CD4-positive, alpha-beta memory T cell (primary cell): ENCODE measurements around the gene RRM1. TPM values are rescaled to one million over a fixed set of nuclear protein-coding genes. Genes with fewer than 3 reads are reported as not detected.

Source experiments
- CTCF ChIA-PET: fragments of 350-600 bp; sonication (Branson Sonifier 250); formaldehyde crosslinking; loops from one replicate; lab custom pipeline; 2021; ENCODE audit warnings: inconsistent platforms; ENCODE audit not compliant: partially characterized antibody; lab: Charles Lee
- POLR2A ChIA-PET: fragments of 350-600 bp; sonication (Branson Sonifier 250); formaldehyde crosslinking; loops from one replicate; lab custom pipeline; 2021; ENCODE audit not compliant: partially characterized antibody; lab: Charles Lee
- DNase-seq, 5 donors: peaks; one replicate each; pipeline versions ENCODE4 v3.0.0 to v3.0.0-alpha.2; 2020 to 2022; ENCODE audit warnings: mixed read lengths in 1 of 5
- H3K27ac ChIP-seq: one replicate; pipeline ENCODE4 v1.7.0; 2013; ENCODE audit warnings: low read depth, low read length
- H3K27me3 ChIP-seq: 2 replicates; pipeline ENCODE4 v1.7.0; 2013; ENCODE audit warnings: mild to moderate bottlenecking, low read length, moderate library complexity; ENCODE audit not compliant: insufficient read depth
- H3K36me3 ChIP-seq: 2 replicates; pipeline ENCODE4 v1.7.0; 2013; ENCODE audit warnings: mild to moderate bottlenecking, low read length, moderate library complexity; ENCODE audit not compliant: insufficient read depth
- H3K4me1 ChIP-seq: 2 replicates; pipeline ENCODE4 v1.7.0; 2013; ENCODE audit warnings: mild to moderate bottlenecking, low read length, moderate library complexity; ENCODE audit not compliant: insufficient read depth
- H3K4me3 ChIP-seq, 2 donors: one replicate each; pipeline ENCODE4 v1.7.0; 2013; ENCODE audit warnings: low read length in 2 of 2, mild to moderate bottlenecking in 1 of 2
- H3K9me3 ChIP-seq, 2 donors: one replicate each; pipeline ENCODE4 v1.7.0; 2013; ENCODE audit warnings: low read length in 2 of 2, control low read depth in 1 of 2; ENCODE audit not compliant: control insufficient read depth in 1 of 2
- H3K27ac Mint-ChIP-seq, 7 donors: one replicate each; pipeline ENCODE4 v1.8.0; 2020 to 2021; ENCODE audit warnings: mixed read lengths in 7 of 7, mild to moderate bottlenecking in 6 of 7, inconsistent platforms in 3 of 7, moderate library complexity in 3 of 7
- H3K27me3 Mint-ChIP-seq, 2 donors: one replicate each; pipeline ENCODE4 v1.8.0; 2020 to 2021; ENCODE audit warnings: mixed read lengths in 2 of 2
- H3K36me3 Mint-ChIP-seq, 2 donors: one replicate each; pipeline ENCODE4 v1.8.0; 2020 to 2021; ENCODE audit warnings: mixed read lengths in 2 of 2, inconsistent platforms in 1 of 2, mild to moderate bottlenecking in 1 of 2
- H3K4me1 Mint-ChIP-seq, 4 donors: one replicate each; pipeline ENCODE4 v1.8.0; 2020 to 2021; ENCODE audit warnings: mixed read lengths in 4 of 4, mild to moderate bottlenecking in 1 of 4
- H3K4me3 Mint-ChIP-seq, 8 donors: one replicate each; pipeline ENCODE4 v1.8.0; 2020 to 2021; ENCODE audit warnings: mixed read lengths in 8 of 8, mild to moderate bottlenecking in 7 of 8, moderate library complexity in 6 of 8, inconsistent platforms in 3 of 8
- H3K9me3 Mint-ChIP-seq, 8 donors: one replicate each; pipeline ENCODE4 v1.8.0; 2020 to 2021; ENCODE audit warnings: mixed read lengths in 8 of 8, mild to moderate bottlenecking in 5 of 8, inconsistent platforms in 3 of 8, moderate library complexity in 1 of 8
- intact Hi-C: fragments of 100-400 bp; cut with micrococcal nuclease; formaldehyde crosslinking; loops from one replicate; pipeline ENCODE4 v1.15.1; 2023
- polyA plus RNA-seq, 2 donors: library from polyadenylated mRNA; unstranded; fragments of 300-500 nt; fragmentation: Illumina TruSeq; gene quantifications; one replicate each; pipeline ENCODE4 v1.2.3, GENCODE V29; 2021
- total RNA-seq, 2 experiments: library from RNA; stranded (reverse); gene quantifications; one replicate each; pipeline ENCODE4 v1.2.3, GENCODE V29; 2021

The RRM1 gene
- total and polyA plus RNA-seq, 4 experiments from 2014 or later = 38.0 to 49.9 (median 44.3) TPM

GRCh38 chr11:4086575-4087353 lies 7.8 kb upstream of the RRM1 start:
- peaks cover 42 to 66% (median 49%) of the 10 kb centered on the region in 4 donors for H3K4me1 Mint-ChIP-seq
- H3K27me3 ChIP-seq = no peaks in the 10 kb centered on the region
- peaks cover 0 to 2% (median 0%) of the 10 kb centered on the region in 8 donors for H3K9me3 Mint-ChIP-seq
- H3K4me3 Mint-ChIP-seq = peak overlapping the region in 5 of 8 donors; percentile 14 to 37 (median 23)
- H3K4me3 ChIP-seq = no peak overlapping the region
- CTCF ChIA-PET = interaction anchor here (0.6 to 6.3 kb wide), 5 partner anchors 14 to 247 kb away, joined by 3 to 58 read pairs (median 3); no protein-coding TSS in a partner anchor
- POLR2A ChIA-PET = interaction anchor here (1.0 kb wide), 1 partner anchor 11 kb away, joined by 3 read pairs; no protein-coding TSS in a partner anchor
- intact Hi-C loops = no loop called here
- H3K4me1 ChIP-seq = peaks cover 49% of the 10 kb centered on the region
- H3K27ac Mint-ChIP-seq = peak overlapping the region; percentile 62 to 99 (median 93)
- peaks cover 56 to 69% of the 10 kb centered on the region in 2 donors for H3K36me3 Mint-ChIP-seq
- no peak for DNase-seq
- peak overlapping the region; percentile 18 for H3K27ac ChIP-seq
- H3K9me3 ChIP-seq = no peaks in the 10 kb centered on the region
- no peaks in the 10 kb centered on the region for H3K27me3 Mint-ChIP-seq
- H3K36me3 ChIP-seq = peaks cover 30% of the 10 kb centered on the region

- H3K27ac Mint-ChIP-seq = peak overlapping the region; percentile 62 to 99 (median 93)
- Histone ChIP-seq H3K36me3 (peaks cover 29% of the 10 kb centered on the region), H3K27ac (no peak overlapping the region), H3K4me3 (no peak overlapping the region), H3K27me3 (no peaks in the 10 kb centered on the region), H3K9me3 (no peaks in the 10 kb centered on the region), H3K4me1 (peaks cover 57% of the 10 kb centered on the region)
- peaks cover 57 to 66% of the 10 kb centered on the region in 2 donors for H3K36me3 Mint-ChIP-seq
- no peaks in the 10 kb centered on the region for H3K27me3 Mint-ChIP-seq
- intact Hi-C loops = no loop called here
- ChIA-PET POLR2A (interaction anchor here (3.1 kb wide), 1 partner anchor 233 kb away, joined by 20 read pairs; the partner anchor contains the start of gene STIM1), CTCF (interaction anchor here (1.1 to 3.2 kb wide), 3 partner anchors 15 to 247 kb away, joined by 3 to 27 read pairs (median 5); partner anchors contain the start of gene RHOG)
- H3K4me3 Mint-ChIP-seq = peak overlapping the region in 2 of 8 donors; percentile 23 to 36
- peaks cover 49 to 74% (median 57%) of the 10 kb centered on the region in 4 donors for H3K4me1 Mint-ChIP-seq
- H3K9me3 Mint-ChIP-seq = peaks cover 0 to 2% (median 0%) of the 10 kb centered on the region in 8 donors
- DNase-seq = no peak
Measured at GRCh38 chr11:4087551-4087950, 7.0 kb upstream of the RRM1 start.

GRCh38 chr11:4090258-4090657 lies 4.3 kb upstream of the RRM1 start:
- Mint-ChIP-seq H3K27ac (peak overlapping the region; percentile 94 to 99 (median 99)), H3K4me1 (peaks cover 57 to 94% (median 69%) of the 10 kb centered on the region in 4 donors), H3K36me3 (peaks cover 38 to 53% of the 10 kb centered on the region in 2 donors), H3K4me3 (peak overlapping the region; percentile 68 to 92 (median 86)), H3K27me3 (no peaks in the 10 kb centered on the region), H3K9me3 (peaks cover 0 to 2% (median 0%) of the 10 kb centered on the region in 8 donors)
- no peaks in the 10 kb centered on the region for H3K27me3 ChIP-seq
- H3K9me3 ChIP-seq = no peaks in the 10 kb centered on the region
- ChIA-PET POLR2A (interaction anchor here (0.9 to 3.1 kb wide), 4 partner anchors 17 to 251 kb away, joined by 3 to 20 read pairs (median 4); partner anchors contain the start of gene STIM1), CTCF (interaction anchor here (1.6 to 3.2 kb wide), 3 partner anchors 17 to 240 kb away, joined by 7 to 27 read pairs (median 8); partner anchors contain the start of gene STIM1)
- peak; percentile 76 to 85 (median 82) for DNase-seq
- peak overlapping the region; percentile 4 to 27 for H3K4me3 ChIP-seq
- intact Hi-C loops = loop anchor here (5.0 kb wide), 1 partner anchor 248 kb away; the partner anchor contains the start of gene RHOG
- peaks cover 15% of the 10 kb centered on the region for H3K36me3 ChIP-seq
- peaks cover 76% of the 10 kb centered on the region for H3K4me1 ChIP-seq
- H3K27ac ChIP-seq = peak overlapping the region; percentile 65

- ChIA-PET CTCF (interaction anchor here (0.8 to 1.1 kb wide), 2 partner anchors 19 to 238 kb away, joined by 3 to 5 read pairs; no protein-coding TSS in a partner anchor), POLR2A (interaction anchor here (1.0 to 4.5 kb wide), 5 partner anchors 12 to 252 kb away, joined by 3 to 36 read pairs (median 5); partner anchors contain the start of genes RHOG and STIM1)
- peak overlapping the region; percentile 5 to 33 for H3K4me3 ChIP-seq
Measured at GRCh38 chr11:4092026-4092425, 2.6 kb upstream of the RRM1 start.

GRCh38 chr11:4093519-4094347 lies 866 bp upstream of the RRM1 start:
- Histone ChIP-seq H3K36me3 (no peaks in the 10 kb centered on the region), H3K4me1 (peaks cover 87% of the 10 kb centered on the region), H3K4me3 (peak overlapping the region; percentile 84 to 91), H3K27ac (peak overlapping the region; percentile 90), H3K9me3 (no peaks in the 10 kb centered on the region), H3K27me3 (no peaks in the 10 kb centered on the region)
- Mint-ChIP-seq H3K36me3 (peaks cover 11 to 33% of the 10 kb centered on the region in 2 donors), H3K27ac (peak overlapping the region; percentile 94 to 100 (median 99)), H3K9me3 (peaks cover 0 to 5% (median 0%) of the 10 kb centered on the region in 8 donors), H3K27me3 (no peaks in the 10 kb centered on the region), H3K4me1 (peaks cover 58 to 91% (median 72%) of the 10 kb centered on the region in 4 donors), H3K4me3 (peak overlapping the region; percentile 89 to 99 (median 98))
- ChIA-PET POLR2A (interaction anchor here (0.9 to 4.5 kb wide), 3 partner anchors 26 to 252 kb away, joined by 3 to 36 read pairs (median 3); partner anchors contain the start of gene STIM1), CTCF (interaction anchor here (1.5 kb wide), 1 partner anchor 244 kb away, joined by 5 read pairs; no protein-coding TSS in a partner anchor)
- intact Hi-C loops = loop anchor here (1.0 to 5.0 kb wide), 2 partner anchors 251 to 296 kb away; partner anchors contain the start of genes NUP98 and RHOG
- no peak for DNase-seq

More at GRCh38 chr11:4092026-4092425, 2.6 kb upstream of the RRM1 start:
- peaks cover 6% of the 10 kb centered on the region for H3K36me3 ChIP-seq
- H3K27ac ChIP-seq = peak overlapping the region; percentile 65
- H3K4me1 ChIP-seq = peaks cover 82% of the 10 kb centered on the region
- no peaks in the 10 kb centered on the region for H3K9me3 ChIP-seq
- H3K36me3 Mint-ChIP-seq = peaks cover 25 to 44% of the 10 kb centered on the region in 2 donors
- DNase-seq = peak; percentile 28 to 60 (median 36)
- H3K4me3 Mint-ChIP-seq = peak overlapping the region; percentile 83 to 94 (median 86)
- intact Hi-C loops = loop anchor here (5.0 kb wide), 1 partner anchor 250 kb away; the partner anchor contains the start of gene RHOG
- H3K27me3 Mint-ChIP-seq = no peaks in the 10 kb centered on the region
- peaks cover 0 to 5% (median 0%) of the 10 kb centered on the region in 8 donors for H3K9me3 Mint-ChIP-seq
- H3K4me1 Mint-ChIP-seq = peaks cover 64 to 94% (median 76%) of the 10 kb centered on the region in 4 donors
- H3K27me3 ChIP-seq = no peaks in the 10 kb centered on the region
- H3K27ac Mint-ChIP-seq = peak overlapping the region; percentile 94 to 99 (median 99)
